GM12878 (cell line): ENCODE results near the gene COQ2. TPM values are rescaled to one million over a fixed set of nuclear protein-coding genes. Genes with fewer than 3 reads are reported as not detected.

ENCODE experiments used
- BMI1 ChIP-seq: fragments of 450-650 bp; IDR thresholded peaks from 2 replicates; pipeline ENCODE4 v1.6.1; 2016; ENCODE audit warnings: mild to moderate bottlenecking, moderate library complexity, borderline replicate concordance
- CHD4 ChIP-seq: fragments of 200-600 bp; sonication (generic); IDR thresholded peaks from 2 replicates; pipeline ENCODE4 v1.6.1; 2016; ENCODE audit warnings: mild to moderate bottlenecking
- EED ChIP-seq: sonication (generic); IDR thresholded peaks from 2 replicates; pipeline ENCODE4 v1.6.1; 2016; ENCODE audit warnings: antibody characterized with exemption, low read depth
- EZH2 ChIP-seq: IDR thresholded peaks from 2 replicates; pipeline ENCODE4 v1.6.1; 2012; ENCODE audit warnings: low read depth, mild to moderate bottlenecking, control low read depth, inconsistent platforms, low read length, borderline replicate concordance; ENCODE audit not compliant: control insufficient read depth
- KAT2A ChIP-seq: conservative IDR thresholded peaks from 2 replicates; pipeline ENCODE4 v1.6.1; 2011; ENCODE audit warnings: low read depth, low read length; ENCODE audit not compliant: control insufficient read depth
- MTA2 ChIP-seq: fragments of 450-650 bp; IDR thresholded peaks from 2 replicates; pipeline ENCODE4 v1.6.1; 2016; ENCODE audit warnings: low read depth, mild to moderate bottlenecking, moderate library complexity
- MXI1 ChIP-seq: fragments of 150-350 bp; IDR thresholded peaks from 2 replicates; pipeline ENCODE4 v1.6.1; 2011; ENCODE audit warnings: low read depth, mild to moderate bottlenecking, inconsistent platforms, low read length, improper control_type of control experiment
- MYB ChIP-seq: fragments of 150-350 bp; IDR thresholded peaks from 2 replicates; pipeline ENCODE4 v1.6.1; 2014; ENCODE audit warnings: mild to moderate bottlenecking, low read depth, low read length, borderline replicate concordance
- NFXL1 ChIP-seq: fragments of 450-650 bp; IDR thresholded peaks from 2 replicates; pipeline ENCODE4 v1.6.1; 2017; ENCODE audit warnings: antibody characterized with exemption, mild to moderate bottlenecking, borderline replicate concordance
- NFYB ChIP-seq: IDR thresholded peaks from 2 replicates; pipeline ENCODE4 v1.6.1; 2011; ENCODE audit warnings: low read depth, mild to moderate bottlenecking, low read length, improper control_type of control experiment, moderate library complexity; ENCODE audit not compliant: insufficient read depth
- NRF1 ChIP-seq: conservative IDR thresholded peaks from 2 replicates; pipeline ENCODE4 v1.6.1; 2011; ENCODE audit warnings: mild to moderate bottlenecking, low read depth, low read length, improper control_type of control experiment
- PAX5 ChIP-seq: IDR thresholded peaks from 2 replicates; pipeline ENCODE4 v1.6.1; 2011; ENCODE audit warnings: low read depth, low read length, borderline replicate concordance
- RBBP5 ChIP-seq: fragments of 200-600 bp; sonication (generic); conservative IDR thresholded peaks from 2 replicates; pipeline ENCODE4 v1.6.1; 2016
- SMAD1 ChIP-seq: fragments of 450-650 bp; IDR thresholded peaks from 2 replicates; pipeline ENCODE4 v1.6.1; 2018; ENCODE audit warnings: mild to moderate bottlenecking, low read depth; ENCODE audit not compliant: partially characterized antibody
- SREBF1 ChIP-seq: IDR thresholded peaks from 2 replicates; pipeline ENCODE4 v1.6.1; 2012; ENCODE audit warnings: mild to moderate bottlenecking, low read length
- STAT1 ChIP-seq: fragments of 450-650 bp; conservative IDR thresholded peaks from 2 replicates; pipeline ENCODE4 v1.6.1; 2014; ENCODE audit warnings: antibody characterized with exemption, mild to moderate bottlenecking
- TAF1 ChIP-seq: IDR thresholded peaks from 2 replicates; pipeline ENCODE4 v1.6.1; 2011; ENCODE audit warnings: mild to moderate bottlenecking, low read depth, low read length, borderline replicate concordance
- TARDBP ChIP-seq: IDR thresholded peaks from 2 replicates; pipeline ENCODE4 v1.6.1; 2016; ENCODE audit warnings: borderline replicate concordance
- TCF12 ChIP-seq: IDR thresholded peaks from 2 replicates; pipeline ENCODE4 v1.6.1; 2011; ENCODE audit warnings: low read depth, mild to moderate bottlenecking, low read length
- TCF7 ChIP-seq: IDR thresholded peaks from 2 replicates; pipeline ENCODE4 v1.6.1; 2014; ENCODE audit warnings: antibody characterized with exemption, borderline replicate concordance
- ZBTB11 ChIP-seq: fragments of 450-650 bp; formaldehyde crosslinking; IDR thresholded peaks from 2 replicates; pipeline ENCODE4 v1.5.0; 2022; ENCODE audit warnings: mild to moderate bottlenecking, missing genetic modification characterization
- ZNF384 ChIP-seq: IDR thresholded peaks from 2 replicates; pipeline ENCODE4 v1.6.1; 2012; ENCODE audit warnings: low read depth, mild to moderate bottlenecking, low read length, improper control_type of control experiment, borderline replicate concordance
- ZNF592 ChIP-seq: fragments of 450-650 bp; IDR thresholded peaks from 2 replicates; pipeline ENCODE4 v1.6.1; 2017; ENCODE audit warnings: mild to moderate bottlenecking, moderate library complexity
- polyA plus RNA-seq, 11 experiments: library from polyadenylated mRNA; depleted of rRNA in 4 of 11; unstranded in 6 of 11; stranded (reverse) in 5 of 11; fragments of >200 nt; fragmentation: Nextera tagmentation in 4 of 11; fragmentation: Illumina TruSeq in 1 of 11; extraction: Ambion mirVana in 4 of 11; extraction: Trizol in 1 of 11; gene quantifications; 1 replicate in 1 of 11; 2 replicates in 10 of 11; pipeline versions ENCODE4 v1.2.1 to v1.2.3, GENCODE V29; 2011 to 2016; ENCODE audit warnings: inconsistent platforms in 2 of 11, missing spikeins in 2 of 11, low read depth in 1 of 11
- total RNA-seq, 4 experiments: library from RNA; depleted of rRNA in 3 of 4; stranded (reverse); fragments of >200 nt in 3 of 4; fragmentation: Illumina TruSeq in 1 of 4; extraction: Trizol in 1 of 4; gene quantifications; 2 replicates each; pipeline versions ENCODE4 v1.2.1 to v1.2.3, GENCODE V29; 2013 to 2021

COQ2 gene
- total and polyA plus RNA-seq, 10 of the 15 experiments (the other 5 are each of a cell fraction or from before 2014, with no cell fraction given), result 5.0 to 46.7 (median 19.1) TPM

GRCh38 chr4:83240379-83240875, 44.2 kb downstream of the COQ2 start (continued):
- no peak for TF ChIP-seq ZNF384
- TF ChIP-seq RBBP5, result no peak
- TF ChIP-seq MXI1, result 0 out of 2 replicates have a peak, but pooled peaks have one; percentile 50
- TF ChIP-seq KAT2A, result no peak
- no peak for TF ChIP-seq NRF1
- TF ChIP-seq BMI1, result peak; percentile 67
- TF ChIP-seq MTA2, result peak; percentile 95
- TF ChIP-seq EED, result peak; percentile 96
- no peak for TF ChIP-seq NFYB
- TF ChIP-seq TARDBP, result no peak
- no peak for TF ChIP-seq EZH2
- TF ChIP-seq MYB, result no peak; the same call in 1 of the 2 replicates
- no peak for TF ChIP-seq ZNF592
- TF ChIP-seq TCF12, result peak; percentile 84
- TF ChIP-seq CHD4, result no peak
- TF ChIP-seq TCF7, result no peak
- TF ChIP-seq PAX5, result peak; percentile 48
- TF ChIP-seq TAF1, result no peak
- TF ChIP-seq ZBTB11 (CRISPR knock-in tag), result no peak
- TF ChIP-seq STAT1, result no peak
- no peak for TF ChIP-seq SMAD1
- no peak for TF ChIP-seq SREBF1
- no peak for TF ChIP-seq NFXL1
